ENCODE data around the gene XKR8. TPM values are rescaled to one million over a fixed set of nuclear protein-coding genes. Genes with fewer than 3 reads are reported as not detected.

XKR8 gene
- total and polyA plus RNA-seq, 2 donors (not counting 1 experiment from before 2014, with no cell fraction given): 5.5 to 9.2 TPM

DNA sequence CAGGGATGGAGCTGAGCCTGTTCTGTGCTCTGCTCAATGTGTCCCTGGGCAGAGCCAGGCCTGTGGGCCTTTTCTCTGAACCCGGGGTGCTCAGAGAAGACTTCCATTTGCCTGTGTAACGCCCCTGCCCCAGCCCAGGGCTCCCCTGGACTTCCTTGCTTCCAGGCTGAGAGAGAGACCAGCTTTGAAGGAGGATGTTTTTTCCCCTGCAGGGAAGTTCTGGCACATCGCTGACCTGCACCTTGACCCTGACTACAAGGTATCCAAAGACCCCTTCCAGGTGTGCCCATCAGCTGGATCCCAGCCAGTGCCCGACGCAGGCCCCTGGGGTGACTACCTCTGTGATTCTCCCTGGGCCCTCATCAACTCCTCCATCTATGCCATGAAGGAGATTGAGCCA lies 14.8 kb upstream of the XKR8 start:
- H2AFZ ChIP-seq (ENCODE audit: low read length): no peak overlapping the region
- H3K9ac ChIP-seq (ENCODE audit: insufficient read depth, low read length): no peak overlapping the region
- no peaks in the 10 kb centered on the region for H3K36me3 ChIP-seq (ENCODE audit: control insufficient read depth, insufficient read depth, low read length)
- TF ChIP-seq, protein P1, sequence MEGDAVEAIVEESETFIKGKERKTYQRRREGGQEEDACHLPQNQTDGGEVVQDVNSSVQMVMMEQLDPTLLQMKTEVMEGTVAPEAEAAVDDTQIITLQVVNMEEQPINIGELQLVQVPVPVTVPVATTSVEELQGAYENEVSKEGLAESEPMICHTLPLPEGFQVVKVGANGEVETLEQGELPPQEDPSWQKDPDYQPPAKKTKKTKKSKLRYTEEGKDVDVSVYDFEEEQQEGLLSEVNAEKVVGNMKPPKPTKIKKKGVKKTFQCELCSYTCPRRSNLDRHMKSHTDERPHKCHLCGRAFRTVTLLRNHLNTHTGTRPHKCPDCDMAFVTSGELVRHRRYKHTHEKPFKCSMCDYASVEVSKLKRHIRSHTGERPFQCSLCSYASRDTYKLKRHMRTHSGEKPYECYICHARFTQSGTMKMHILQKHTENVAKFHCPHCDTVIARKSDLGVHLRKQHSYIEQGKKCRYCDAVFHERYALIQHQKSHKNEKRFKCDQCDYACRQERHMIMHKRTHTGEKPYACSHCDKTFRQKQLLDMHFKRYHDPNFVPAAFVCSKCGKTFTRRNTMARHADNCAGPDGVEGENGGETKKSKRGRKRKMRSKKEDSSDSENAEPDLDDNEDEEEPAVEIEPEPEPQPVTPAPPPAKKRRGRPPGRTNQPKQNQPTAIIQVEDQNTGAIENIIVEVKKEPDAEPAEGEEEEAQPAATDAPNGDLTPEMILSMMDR (conservative IDR thresholded peaks at IDR 0.05 in 1 of 2, IDR thresholded peaks at IDR 0.05 in 1 of 2; ENCODE audit: low read depth in 1 of 2, low read length in 2 of 2): no peak
- TF ChIP-seq EZH2 (IDR thresholded peaks at IDR 0.05; ENCODE audit: low read length, missing control alignments): no peak
- peaks cover 5% of the 10 kb centered on the region for H3K27me3 ChIP-seq (ENCODE audit: control insufficient read depth, insufficient read depth, low read length)
- H3K4me3 ChIP-seq (replicated peaks in 1 of 4; ENCODE audit: control extremely low read depth in 1 of 4, insufficient read depth in 1 of 4, low read depth in 3 of 4, low read length in 4 of 4): no peak overlapping the region
- H3K79me2 ChIP-seq (ENCODE audit: control insufficient read depth, insufficient read depth, low read length): no peaks in the 10 kb centered on the region
- H3K27ac ChIP-seq (ENCODE audit: insufficient read depth, low read length): no peak overlapping the region
- no peaks in the 10 kb centered on the region for H3K9me3 ChIP-seq (ENCODE audit: control insufficient read depth, insufficient read depth, low read depth, low read length)
- no peaks in the 10 kb centered on the region for H4K20me1 ChIP-seq (ENCODE audit: control insufficient read depth, extremely low read depth, insufficient read depth, low read length)
- H3K4me1 ChIP-seq (ENCODE audit: control insufficient read depth, extremely low read depth, insufficient read depth, low read length): no peaks in the 10 kb centered on the region
- no peak for DNase-seq (ENCODE audit: low read depth in 2 of 2)
- no peak overlapping the region for H3K4me2 ChIP-seq (ENCODE audit: extremely low read depth, insufficient read depth, low read length)

DNA sequence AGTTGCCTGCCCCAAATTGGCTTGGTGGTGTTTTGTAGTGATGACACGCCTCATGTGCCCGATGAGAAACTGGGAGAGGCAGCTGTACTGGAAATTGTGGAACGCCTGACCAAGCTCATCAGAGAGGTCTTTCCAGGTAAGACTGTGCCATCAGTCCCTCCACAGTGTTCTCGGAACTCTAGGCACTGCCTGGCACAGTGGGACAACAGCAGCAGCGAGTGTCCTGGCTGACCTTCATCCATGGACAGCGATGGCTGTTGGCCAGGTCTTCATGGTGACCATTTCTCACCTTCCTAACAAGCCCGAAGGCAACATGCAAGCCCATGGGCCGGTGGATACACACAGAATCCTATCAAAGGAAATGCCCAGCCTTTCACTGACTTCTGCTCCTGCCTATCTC lies 10.7 kb upstream of the XKR8 start:
- Histone ChIP-seq H4K20me1 (ENCODE audit: control insufficient read depth, extremely low read depth, insufficient read depth, low read length) (no peaks in the 10 kb centered on the region), H3K27ac (ENCODE audit: insufficient read depth, low read length) (no peak overlapping the region), H3K27me3 (ENCODE audit: control insufficient read depth, insufficient read depth, low read length) (peaks cover 5% of the 10 kb centered on the region), H3K4me3 (replicated peaks in 1 of 4; ENCODE audit: control extremely low read depth in 1 of 4, insufficient read depth in 1 of 4, low read depth in 3 of 4, low read length in 4 of 4) (no peak overlapping the region), H3K4me1 (ENCODE audit: control insufficient read depth, extremely low read depth, insufficient read depth, low read length) (no peaks in the 10 kb centered on the region), H3K36me3 (ENCODE audit: control insufficient read depth, insufficient read depth, low read length) (no peaks in the 10 kb centered on the region), H3K79me2 (ENCODE audit: control insufficient read depth, insufficient read depth, low read length) (no peaks in the 10 kb centered on the region), H3K9me3 (ENCODE audit: control insufficient read depth, insufficient read depth, low read depth, low read length) (no peaks in the 10 kb centered on the region), H2AFZ (ENCODE audit: low read length) (no peak overlapping the region), H3K4me2 (ENCODE audit: extremely low read depth, insufficient read depth, low read length) (no peak overlapping the region), H3K9ac (ENCODE audit: insufficient read depth, low read length) (no peak overlapping the region)
- DNase-seq (ENCODE audit: low read depth in 2 of 2): no peak
- TF ChIP-seq EZH2 (IDR thresholded peaks at IDR 0.05; ENCODE audit: low read length, missing control alignments): no peak
- TF ChIP-seq, protein P1 (conservative IDR thresholded peaks at IDR 0.05 in 1 of 2, IDR thresholded peaks at IDR 0.05 in 1 of 2; ENCODE audit: low read depth in 1 of 2, low read length in 2 of 2): no peak

DNA sequence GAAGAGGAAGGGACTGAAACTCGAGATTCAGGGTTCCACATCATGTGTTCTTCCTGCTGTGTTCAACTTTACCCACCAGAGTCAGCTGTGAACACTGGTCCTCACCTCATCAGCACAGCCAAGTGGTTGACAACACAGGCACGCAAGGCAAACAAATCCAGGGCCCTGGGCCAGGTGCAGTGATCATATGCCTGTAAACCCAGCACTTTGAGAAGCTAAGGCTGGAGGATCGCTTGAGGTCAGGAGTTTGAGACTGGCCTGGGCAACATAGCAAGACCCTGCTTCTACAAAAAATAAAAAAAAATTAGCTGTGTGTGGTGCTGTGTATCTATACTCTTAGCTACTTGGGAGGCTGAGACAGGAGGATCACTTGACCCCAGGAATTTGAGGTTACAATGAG lies 8.4 kb upstream of the XKR8 start:
- DNase-seq (ENCODE audit: low read depth in 2 of 2): no peak
- Histone ChIP-seq H3K4me3 (replicated peaks in 1 of 4; ENCODE audit: control extremely low read depth in 1 of 4, insufficient read depth in 1 of 4, low read depth in 3 of 4, low read length in 4 of 4) (no peak overlapping the region), H3K27ac (ENCODE audit: insufficient read depth, low read length) (no peak overlapping the region), H3K9me3 (ENCODE audit: control insufficient read depth, insufficient read depth, low read depth, low read length) (no peaks in the 10 kb centered on the region), H3K4me2 (ENCODE audit: extremely low read depth, insufficient read depth, low read length) (no peak overlapping the region), H3K4me1 (ENCODE audit: control insufficient read depth, extremely low read depth, insufficient read depth, low read length) (no peaks in the 10 kb centered on the region), H2AFZ (ENCODE audit: low read length) (no peak overlapping the region), H4K20me1 (ENCODE audit: control insufficient read depth, extremely low read depth, insufficient read depth, low read length) (no peaks in the 10 kb centered on the region), H3K36me3 (ENCODE audit: control insufficient read depth, insufficient read depth, low read length) (no peaks in the 10 kb centered on the region), H3K9ac (ENCODE audit: insufficient read depth, low read length) (no peak overlapping the region), H3K79me2 (ENCODE audit: control insufficient read depth, insufficient read depth, low read length) (no peaks in the 10 kb centered on the region), H3K27me3 (ENCODE audit: control insufficient read depth, insufficient read depth, low read length) (peaks cover 6% of the 10 kb centered on the region)
- no peak for TF ChIP-seq EZH2 (IDR thresholded peaks at IDR 0.05; ENCODE audit: low read length, missing control alignments)
- TF ChIP-seq, protein P1 (conservative IDR thresholded peaks at IDR 0.05 in 1 of 2, IDR thresholded peaks at IDR 0.05 in 1 of 2; ENCODE audit: low read depth in 1 of 2, low read length in 2 of 2): no peak
